Umbilical cord (tissue), 1 donor: ENCODE measurements around the gene OR10H4. TPM values are rescaled to one million over a fixed set of nuclear protein-coding genes. Genes with fewer than 3 reads are reported as not detected.

Experiments used
- total RNA-seq: library from RNA; depleted of rRNA; stranded (reverse); fragments of >200 nt; gene quantifications from one replicate; pipeline ENCODE4 v1.2.3, GENCODE V29; 2014; ENCODE audit warnings: low replicate concordance; ENCODE audit not compliant: insufficient read depth

OR10H4 gene
- total RNA-seq, 1 donor from 2014 or later: 0.96 TPM

Other genes with a start within 250 kb of the OR10H4 start
- gene OR10H2, start 221.0 kb upstream of the OR10H4 start, total RNA-seq: 1.9 TPM
- gene OR10H3, start 211.0 kb upstream of the OR10H4 start, total RNA-seq: not detected
- 0.24 TPM for gene OR10H5, start 161.3 kb upstream of the OR10H4 start, total RNA-seq
- gene OR10H1, start 133.3 kb upstream of the OR10H4 start, total RNA-seq: 2.6 TPM
- gene CYP4F2, start 50.9 kb upstream of the OR10H4 start, total RNA-seq: not detected
- gene CYP4F11, start 14.5 kb upstream of the OR10H4 start, total RNA-seq: 0.24 TPM
- 700 TPM for gene TPM4, start 127.5 kb downstream of the OR10H4 start, total RNA-seq
- 34.4 TPM for gene RAB8A, start 162.9 kb downstream of the OR10H4 start, total RNA-seq
- 1.7 TPM for gene HSH2D, start 194.7 kb downstream of the OR10H4 start, total RNA-seq
- gene CIB3, start 224.5 kb downstream of the OR10H4 start, total RNA-seq: not detected
- 64.0 TPM for gene FAM32A, start 236.4 kb downstream of the OR10H4 start, total RNA-seq
- gene AP1M1, start 248.9 kb downstream of the OR10H4 start, total RNA-seq: 16.1 TPM